ENCODE measurements around the gene FBXO34. TPM values are rescaled to one million over a fixed set of nuclear protein-coding genes. Genes with fewer than 3 reads are reported as not detected.

FBXO34 gene
- total and polyA plus RNA-seq, 9 of the 15 experiments (the other 6 are each of a cell fraction or from before 2014, with no cell fraction given): 6.3 to 24.9 (median 16.2) TPM

GRCh38 chr14:55306938-55307589 lies 35.8 kb downstream of the FBXO34 start:
- DNase-seq (ENCODE audit: extremely low read depth in 1 of 4, low spot score in 3 of 4) (no peak), ATAC-seq (no peak), FAIRE-seq (no peak)
- BruUV-seq (replicated peaks): no TSS peak
- WGBS (ENCODE audit: insufficient coverage, low coverage, missing lambda C conversion rate): 100% methylated on average over 5 of the region's 5 CpGs
- Histone ChIP-seq H3K27me3 (ENCODE audit: control insufficient read depth in 2 of 2, insufficient read depth in 2 of 2, low read length in 2 of 2) (no peaks in the 10 kb centered on the region), H3K79me2 (ENCODE audit: control insufficient read depth, insufficient read depth, low read length) (peaks cover 70% of the 10 kb centered on the region), H3K4me1 (replicated peaks in 1 of 2; ENCODE audit: control insufficient read depth in 2 of 2, insufficient read depth in 2 of 2, low read length in 2 of 2) (peaks cover 0 to under 1% of the 10 kb centered on the region in 2 experiments; a peak in 2 of 5 replicates), H3K36me3 (ENCODE audit: control insufficient read depth, insufficient read depth, low read length) (peaks cover 7% of the 10 kb centered on the region; the same call in 1 of the 3 replicates), H4K20me1 (replicated peaks; ENCODE audit: control insufficient read depth, insufficient read depth, low read length) (no peaks in the 10 kb centered on the region), H3K9me1 (ENCODE audit: control insufficient read depth, insufficient read depth, low read length) (no peaks in the 10 kb centered on the region), H3K9me3 (replicated peaks; ENCODE audit: control insufficient read depth, insufficient read depth, low read depth, low read length) (peaks cover 4% of the 10 kb centered on the region), H3K4me2 (ENCODE audit: insufficient read depth, low read length) (no peak overlapping the region), H2AFZ (ENCODE audit: low read depth, low read length) (no peak overlapping the region), H3K9ac (ENCODE audit: insufficient read depth in 1 of 2, low read depth in 2 of 2, low read length in 2 of 2) (no peak overlapping the region), H3K4me3 (no peak overlapping the region), H3K27ac (ENCODE audit: extremely low read depth, low read depth, low read length) (no peak overlapping the region)
- TF ChIP-seq CBFA2T3 (IDR thresholded peaks at IDR 0.05) (no peak), ARID3B (CRISPR knock-in tag; IDR thresholded peaks at IDR 0.05; ENCODE audit: borderline replicate concordance) (no peak), ZNF408 (CRISPR knock-in tag; IDR thresholded peaks at IDR 0.05; ENCODE audit: low read depth) (no peak), XRCC4 (IDR thresholded peaks at IDR 0.05; ENCODE audit: extremely low read depth, insufficient read depth, insufficient read length) (no peak), NR4A1 (CRISPR knock-in tag; IDR thresholded peaks at IDR 0.05) (no peak), NR4A1 (tag; IDR thresholded peaks at IDR 0.05) (no peak), TRIM24 (IDR thresholded peaks at IDR 0.05) (no peak), RHOXF2B (CRISPR knock-in tag; conservative IDR thresholded peaks at IDR 0.05) (no peak), ZBTB34 (CRISPR knock-in tag; IDR thresholded peaks at IDR 0.05) (no peak), USF1 (CRISPR knock-in tag; IDR thresholded peaks at IDR 0.05) (no peak), FOXK2 (conservative IDR thresholded peaks at IDR 0.05 in 1 of 2, IDR thresholded peaks at IDR 0.05 in 1 of 2; ENCODE audit: low read depth in 2 of 2) (no peak), ARID3A (IDR thresholded peaks at IDR 0.05; ENCODE audit: borderline replicate concordance, low read depth, low read length) (no peak), KHSRP (IDR thresholded peaks at IDR 0.05) (no peak), RB1 (IDR thresholded peaks at IDR 0.05; ENCODE audit: low read depth) (no peak)
- CTCF ChIA-PET (ENCODE audit: low intra/inter-chr PET ratio): no interaction called here
- POLR2A ChIA-PET: no interaction called here
- in situ Hi-C loops (cut with MboI) (no loop called here), intact Hi-C loops (cut with micrococcal nuclease) (no loop called here)
